Measurements from ENCODE around the gene CEP112.
"Not testable (repeated sequence)": the region's sequence is repeated elsewhere in the genome, so short reads cannot be mapped to it uniquely, and the experiment has no call there.

DNA sequence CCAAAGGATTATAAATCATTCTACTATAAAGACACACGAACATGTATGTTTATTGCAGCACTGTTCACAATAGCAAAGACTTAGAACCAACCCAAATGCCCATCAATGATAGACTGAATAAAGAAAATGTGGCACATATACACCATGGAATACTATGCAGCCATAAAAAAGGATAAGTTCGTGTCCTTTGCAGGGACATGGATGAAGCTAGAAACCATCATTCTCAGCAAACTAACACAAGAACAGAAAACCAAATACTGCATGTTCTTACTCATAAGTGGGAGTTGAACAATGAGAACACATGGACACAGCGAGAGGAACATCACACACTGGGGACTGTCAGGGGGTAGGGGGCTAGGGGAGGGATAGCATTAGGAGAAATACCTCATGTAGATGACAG is 111.3 kb downstream of the CEP112 start:
- not testable (repeated sequence) for TF ChIP-seq ARNT (IDR thresholded peaks at IDR 0.05); NFRKB (IDR thresholded peaks at IDR 0.05); HDGF (IDR thresholded peaks at IDR 0.05; ENCODE audit: borderline replicate concordance); SP1 (IDR thresholded peaks at IDR 0.05); FOXM1 (IDR thresholded peaks at IDR 0.05; ENCODE audit: borderline replicate concordance); SUZ12 (IDR thresholded peaks at IDR 0.05)

Data from HEK293T (cell line).